OCI-LY1 (cell line): Measurements from ENCODE around the gene MCTP1.

ENCODE experiments used
- CTCF ChIP-seq: fragments of 200-600 bp; sonication (generic), shearing (Covaris generic); IDR thresholded peaks from 2 replicates; pipeline ENCODE4 v1.5.1; 2017; ENCODE audit warnings: mild to moderate bottlenecking, antibody characterized with exemption, low read length, moderate library complexity, mixed read lengths
- EZH2 ChIP-seq: fragments of 200-600 bp; sonication (generic), shearing (Covaris generic); IDR thresholded peaks from 2 replicates; pipeline ENCODE4 v1.8.0; 2017; ENCODE audit warnings: borderline replicate concordance, mixed run types, mild to moderate bottlenecking, antibody characterized with exemption, low read length, moderate library complexity, mixed read lengths

DNA sequence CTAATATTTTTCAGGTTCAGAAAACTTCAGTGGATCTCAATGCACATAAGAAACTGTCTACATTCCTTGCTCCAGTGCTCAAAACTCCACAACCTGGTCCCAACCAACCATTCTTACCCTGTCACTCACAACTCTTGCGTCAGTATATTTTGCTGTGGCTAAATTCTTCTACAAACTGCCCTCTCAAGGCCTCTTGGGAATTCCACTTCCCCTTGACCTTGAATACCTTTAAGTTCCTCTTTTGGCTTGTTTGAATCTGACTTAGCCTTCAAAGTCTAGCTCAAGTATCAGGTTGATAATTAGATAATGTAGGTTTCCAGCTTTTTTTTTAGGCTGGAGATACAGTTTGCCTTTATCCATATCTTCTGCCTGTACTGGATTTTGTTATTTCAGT is 538.2 kb downstream of the MCTP1 start:
- no peak for TF ChIP-seq CTCF
- no peak for TF ChIP-seq EZH2
